PC-9 (cell line): Measurements from ENCODE around the gene HIBCH.

Experiments used
- EZH2 ChIP-seq: fragments of 200-600 bp; sonication (generic); IDR thresholded peaks from 2 replicates; pipeline ENCODE4 v1.8.0; 2017; ENCODE audit warnings: antibody characterized with exemption, low read depth
- TF ChIP-seq, protein P1 (sequence below): fragments of 200-600 bp; sonication (generic); conservative IDR thresholded peaks from 2 replicates; pipeline ENCODE4 v1.6.1; 2017; ENCODE audit warnings: mixed run types, antibody characterized with exemption, mild to moderate bottlenecking, moderate library complexity

- no peak for TF ChIP-seq EZH2
- TF ChIP-seq, protein P1, sequence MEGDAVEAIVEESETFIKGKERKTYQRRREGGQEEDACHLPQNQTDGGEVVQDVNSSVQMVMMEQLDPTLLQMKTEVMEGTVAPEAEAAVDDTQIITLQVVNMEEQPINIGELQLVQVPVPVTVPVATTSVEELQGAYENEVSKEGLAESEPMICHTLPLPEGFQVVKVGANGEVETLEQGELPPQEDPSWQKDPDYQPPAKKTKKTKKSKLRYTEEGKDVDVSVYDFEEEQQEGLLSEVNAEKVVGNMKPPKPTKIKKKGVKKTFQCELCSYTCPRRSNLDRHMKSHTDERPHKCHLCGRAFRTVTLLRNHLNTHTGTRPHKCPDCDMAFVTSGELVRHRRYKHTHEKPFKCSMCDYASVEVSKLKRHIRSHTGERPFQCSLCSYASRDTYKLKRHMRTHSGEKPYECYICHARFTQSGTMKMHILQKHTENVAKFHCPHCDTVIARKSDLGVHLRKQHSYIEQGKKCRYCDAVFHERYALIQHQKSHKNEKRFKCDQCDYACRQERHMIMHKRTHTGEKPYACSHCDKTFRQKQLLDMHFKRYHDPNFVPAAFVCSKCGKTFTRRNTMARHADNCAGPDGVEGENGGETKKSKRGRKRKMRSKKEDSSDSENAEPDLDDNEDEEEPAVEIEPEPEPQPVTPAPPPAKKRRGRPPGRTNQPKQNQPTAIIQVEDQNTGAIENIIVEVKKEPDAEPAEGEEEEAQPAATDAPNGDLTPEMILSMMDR = peak; percentile 57
These were observed at the start of gene HIBCH for GRCh38 chr2:190319555-190320498.
